Panc1 (cell line): Measurements from ENCODE around the gene PER3. TPM values are rescaled to one million over a fixed set of nuclear protein-coding genes. Genes with fewer than 3 reads are reported as not detected.

Experiments used
- ATAC-seq: fragments of 200-7000 bp; cut with Tn5 transposase; 2 replicates; pipeline ENCODE4 v1.9.1; 2020; ENCODE audit warnings: mild to moderate bottlenecking, moderate library complexity
- BruUV-seq: library from RNA; stranded (reverse); fragments of 400-500 nt; replicated peaks from 2 replicates; lab custom pipeline; 2021; lab: Mats Ljungman, UMichigan
- CTCF ChIA-PET: fragments of 300-600 bp; sonication (Branson Sonifier 250); formaldehyde crosslinking; loops from one replicate; lab custom pipeline; 2022; ENCODE audit warnings: antibody characterized with exemption; lab: Charles Lee
- POLR2A ChIA-PET: fragments of 300-600 bp; sonication (Branson Sonifier 250); formaldehyde crosslinking; loops from one replicate; lab custom pipeline; 2022; ENCODE audit warnings: antibody characterized with exemption; lab: Charles Lee
- DNase-seq: peaks from one replicate; pipeline ENCODE4 v3.0.0-alpha.2; 2010; ENCODE audit warnings: low read depth, low spot score
- H3K27ac ChIP-seq: 2 replicates; pipeline ENCODE4 v1.5.1; 2011; ENCODE audit warnings: mild to moderate bottlenecking, low read length, inconsistent platforms
- H3K27me3 ChIP-seq: fragments of 200-500 bp; sonication (Bioruptor generic); 2 replicates; pipeline ENCODE4 v1.6.0; 2014; ENCODE audit warnings: low read length, inconsistent platforms; ENCODE audit not compliant: control insufficient read depth, insufficient read depth
- H3K36me3 ChIP-seq: fragments of 200-500 bp; sonication (Bioruptor generic); 2 replicates; pipeline ENCODE4 v1.5.1; 2014; ENCODE audit warnings: inconsistent platforms, mild to moderate bottlenecking, low read length, moderate library complexity; ENCODE audit not compliant: control insufficient read depth, insufficient read depth
- H3K4me1 ChIP-seq: 2 replicates; pipeline ENCODE4 v1.5.1; 2011; ENCODE audit warnings: inconsistent platforms, mild to moderate bottlenecking, low read length, moderate library complexity; ENCODE audit not compliant: control insufficient read depth, insufficient read depth
- H3K4me3 ChIP-seq, 2 experiments: 2 replicates each; pipeline ENCODE4 v1.5.1; 2011 to 2012; ENCODE audit warnings: low read depth in 2 of 2, low read length in 2 of 2, mild to moderate bottlenecking in 2 of 2, inconsistent platforms in 1 of 2, moderate library complexity in 1 of 2
- H3K9me3 ChIP-seq: fragments of 200-500 bp; sonication (Bioruptor generic); 2 replicates; pipeline ENCODE4 v1.5.1; 2014; ENCODE audit warnings: low read depth, mild to moderate bottlenecking, inconsistent platforms, low read length, moderate library complexity; ENCODE audit not compliant: control insufficient read depth, insufficient read depth
- POLR2AphosphoS5 ChIP-seq: IDR thresholded peaks from 2 replicates; pipeline ENCODE4 v1.6.1; 2012; ENCODE audit warnings: mild to moderate bottlenecking, low read depth, low read length, moderate library complexity
- REST ChIP-seq, 2 experiments: IDR thresholded peaks; 2 replicates each; pipeline ENCODE4 v1.6.1; 2011 to 2012; ENCODE audit warnings: low read depth in 2 of 2, control low read depth in 1 of 2, low read length in 1 of 2, mild to moderate bottlenecking in 1 of 2, moderate library complexity in 1 of 2; ENCODE audit not compliant: insufficient read depth in 1 of 2
- SIN3A ChIP-seq: IDR thresholded peaks from 2 replicates; pipeline ENCODE4 v1.6.1; 2012; ENCODE audit warnings: low read depth, mild to moderate bottlenecking, low read length, moderate library complexity, borderline replicate concordance; ENCODE audit not compliant: insufficient read depth
- TCF7L2 ChIP-seq: IDR thresholded peaks from 2 replicates; pipeline ENCODE4 v1.6.1; 2011; ENCODE audit warnings: mild to moderate bottlenecking, low read depth, low read length, inconsistent platforms
- in situ Hi-C: cut with HindIII; loops from 2 replicates; pipeline ENCODE4 v1.10.0; 2016; ENCODE audit warnings: low sequenced_read_pairs, low pct_unique_long_range_greater_than_20kb
- intact Hi-C: fragments of 100-400 bp; cut with micrococcal nuclease; formaldehyde crosslinking; loops from one replicate; pipeline ENCODE4 v1.10.0; 2022; ENCODE audit not compliant: unreplicated experiment
- total RNA-seq: library from RNA; stranded (reverse); gene quantifications from one replicate; pipeline ENCODE4 v1.2.1, GENCODE V29; 2021; ENCODE audit not compliant: unreplicated experiment
- TF ChIP-seq, protein P1 (sequence below): fragments of 450-650 bp; IDR thresholded peaks from 2 replicates; pipeline ENCODE4 v1.5.1; 2017; ENCODE audit warnings: mild to moderate bottlenecking

Gene PER3
- total RNA-seq, 1 experiment from 2014 or later, result 17.0 TPM

DNA sequence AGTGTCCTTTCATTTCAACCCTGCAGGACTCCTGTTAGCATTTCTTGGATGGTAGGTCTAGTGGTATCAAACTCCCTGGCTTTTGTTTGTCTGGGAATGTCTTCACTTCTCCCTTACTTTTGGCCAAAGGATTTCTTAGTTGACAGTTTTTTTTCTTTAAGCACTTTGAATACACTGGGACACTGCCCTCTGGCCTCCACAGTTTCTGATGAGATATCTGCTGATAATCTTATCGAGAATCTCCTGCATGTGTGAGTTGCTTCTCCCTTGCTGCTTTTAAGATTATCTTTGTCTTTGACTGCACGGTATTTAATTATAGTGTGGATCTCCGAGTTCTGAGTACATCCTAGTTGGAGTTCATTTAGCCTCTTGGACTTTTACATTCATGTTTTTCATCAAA is 55.4 kb downstream of the PER3 start:
- ATAC-seq (no peak), DNase-seq (no peak)
- peaks cover 15% of the 10 kb centered on the region; the same call in 1 of the 2 replicates for H3K9me3 ChIP-seq
- no peak for TF ChIP-seq REST (IDR thresholded peaks at IDR 0.05; ENCODE audit: insufficient read depth in 1 of 2, low read depth in 2 of 2, low read length in 1 of 2)
- TF ChIP-seq, protein P1, sequence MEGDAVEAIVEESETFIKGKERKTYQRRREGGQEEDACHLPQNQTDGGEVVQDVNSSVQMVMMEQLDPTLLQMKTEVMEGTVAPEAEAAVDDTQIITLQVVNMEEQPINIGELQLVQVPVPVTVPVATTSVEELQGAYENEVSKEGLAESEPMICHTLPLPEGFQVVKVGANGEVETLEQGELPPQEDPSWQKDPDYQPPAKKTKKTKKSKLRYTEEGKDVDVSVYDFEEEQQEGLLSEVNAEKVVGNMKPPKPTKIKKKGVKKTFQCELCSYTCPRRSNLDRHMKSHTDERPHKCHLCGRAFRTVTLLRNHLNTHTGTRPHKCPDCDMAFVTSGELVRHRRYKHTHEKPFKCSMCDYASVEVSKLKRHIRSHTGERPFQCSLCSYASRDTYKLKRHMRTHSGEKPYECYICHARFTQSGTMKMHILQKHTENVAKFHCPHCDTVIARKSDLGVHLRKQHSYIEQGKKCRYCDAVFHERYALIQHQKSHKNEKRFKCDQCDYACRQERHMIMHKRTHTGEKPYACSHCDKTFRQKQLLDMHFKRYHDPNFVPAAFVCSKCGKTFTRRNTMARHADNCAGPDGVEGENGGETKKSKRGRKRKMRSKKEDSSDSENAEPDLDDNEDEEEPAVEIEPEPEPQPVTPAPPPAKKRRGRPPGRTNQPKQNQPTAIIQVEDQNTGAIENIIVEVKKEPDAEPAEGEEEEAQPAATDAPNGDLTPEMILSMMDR, result no peak
- TF ChIP-seq SIN3A, result no peak
- no peak for TF ChIP-seq TCF7L2
- no peak for TF ChIP-seq POLR2AphosphoS5
- no peaks in the 10 kb centered on the region for H3K4me1 ChIP-seq
- ChIA-PET CTCF (no interaction called here), POLR2A (no interaction called here)
- in situ Hi-C loops (no loop called here), intact Hi-C loops (no loop called here)
- BruUV-seq, result no TSS peak
- H3K36me3 ChIP-seq, result no peaks in the 10 kb centered on the region; the same call in 1 of the 2 replicates
- no peak overlapping the region for H3K27ac ChIP-seq
- no peak overlapping the region for H3K4me3 ChIP-seq
- no peaks in the 10 kb centered on the region for H3K27me3 ChIP-seq

- BruUV-seq, result no TSS peak
- TF ChIP-seq SIN3A, result no peak
- TF ChIP-seq, protein P1, result no peak
- no peak for TF ChIP-seq REST (IDR thresholded peaks at IDR 0.05; ENCODE audit: insufficient read depth in 1 of 2, low read depth in 2 of 2, low read length in 1 of 2)
- TF ChIP-seq TCF7L2, result no peak
- no peak for TF ChIP-seq POLR2AphosphoS5
- peaks cover 15% of the 10 kb centered on the region; the same call in 1 of the 2 replicates for H3K9me3 ChIP-seq
- no peak overlapping the region for H3K4me3 ChIP-seq
- no peak for ATAC-seq
- no peaks in the 10 kb centered on the region for H3K27me3 ChIP-seq
- H3K4me1 ChIP-seq, result no peaks in the 10 kb centered on the region
- H3K27ac ChIP-seq, result no peak overlapping the region
- POLR2A ChIA-PET, result interaction anchor here (0.7 kb wide), 1 partner anchor 125 kb away, joined by 4 read pairs; no protein-coding TSS in a partner anchor
- CTCF ChIA-PET, result no interaction called here
- intact Hi-C loops, result no loop called here
- in situ Hi-C loops, result no loop called here
- no peaks in the 10 kb centered on the region for H3K36me3 ChIP-seq
- DNase-seq, result no peak
Observed at GRCh38 chr1:7842517-7842916, 58.4 kb downstream of the PER3 start.
